ENCODE data around the gene AP2S1.
"Not testable (repeated sequence)": the region's sequence is repeated elsewhere in the genome, so short reads cannot be mapped to it uniquely, and the experiment has no call there.

GRCh38 chr19:46854698-46855097 is 4.1 kb upstream of the AP2S1 start:
- TF ChIP-seq CTCF (IDR thresholded peaks at IDR 0.05); POLR2A (IDR thresholded peaks at IDR 0.05; ENCODE audit: low read depth); EP300 (IDR thresholded peaks at IDR 0.05): not testable (repeated sequence)

All from esophagus muscularis mucosa (tissue), 4 donors.